NCI-H2227 (cell line): ENCODE measurements around the gene RASL10A.
"Not testable (repeated sequence)": the region's sequence is repeated elsewhere in the genome, so short reads cannot be mapped to it uniquely, and the experiment has no call there.

Source experiments
- DNase-seq: peaks from one replicate; lab custom pipeline; 2025; ENCODE audit not compliant: unreplicated experiment; lab: John Stamatoyannopoulos, UW

Gene RASL10A, protein sequence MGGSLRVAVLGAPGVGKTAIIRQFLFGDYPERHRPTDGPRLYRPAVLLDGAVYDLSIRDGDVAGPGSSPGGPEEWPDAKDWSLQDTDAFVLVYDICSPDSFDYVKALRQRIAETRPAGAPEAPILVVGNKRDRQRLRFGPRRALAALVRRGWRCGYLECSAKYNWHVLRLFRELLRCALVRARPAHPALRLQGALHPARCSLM

DNA sequence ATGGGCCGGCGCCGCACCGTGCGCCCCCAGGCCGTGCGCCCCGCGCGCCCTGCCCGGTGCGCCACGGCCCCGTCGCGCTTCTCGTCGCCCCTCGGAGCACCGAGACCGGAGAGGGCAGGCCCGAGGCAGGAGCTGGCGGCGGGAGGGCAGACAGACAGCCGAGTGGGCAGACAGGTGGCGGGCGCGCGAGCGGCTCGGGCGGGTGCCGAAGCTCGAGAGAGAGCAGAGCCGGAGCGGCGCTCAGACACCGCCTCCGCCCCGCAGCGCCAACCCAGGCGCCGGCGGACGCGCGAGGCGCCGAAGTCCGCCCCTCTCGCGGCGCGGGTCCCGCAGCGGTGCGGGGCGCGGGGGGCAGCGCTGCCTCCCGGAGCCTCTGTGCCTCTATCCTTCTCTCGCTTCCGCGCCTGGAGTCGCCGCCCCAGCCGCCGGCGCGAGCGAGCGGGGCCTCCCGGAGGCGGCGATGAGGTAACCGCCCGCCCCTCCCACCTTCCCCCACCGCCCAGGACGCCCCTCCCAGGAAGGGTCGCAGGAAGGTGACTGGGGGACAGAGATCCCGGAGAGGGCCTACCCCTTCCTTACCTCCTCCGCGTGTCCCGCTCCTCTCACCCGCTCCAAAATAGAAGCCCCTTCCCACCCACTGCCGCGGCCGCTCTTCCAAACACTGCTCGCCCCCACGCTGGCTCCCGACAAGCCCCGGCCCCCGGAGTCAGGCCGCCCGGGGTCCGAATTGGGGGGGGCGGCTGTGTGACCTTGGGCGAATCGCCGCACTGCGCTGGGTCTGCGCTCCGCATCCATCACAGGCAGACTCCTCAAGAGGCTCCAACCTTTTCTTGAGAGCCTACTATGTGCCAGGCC, at the start of gene RASL10A:
RASL10A (minus strand) TSS at position 412 of the 855 bp plus-strand sequence. CDS start 451 bp downstream, outside the sequence.
- DNase-seq: peak; percentile 52

DNA sequence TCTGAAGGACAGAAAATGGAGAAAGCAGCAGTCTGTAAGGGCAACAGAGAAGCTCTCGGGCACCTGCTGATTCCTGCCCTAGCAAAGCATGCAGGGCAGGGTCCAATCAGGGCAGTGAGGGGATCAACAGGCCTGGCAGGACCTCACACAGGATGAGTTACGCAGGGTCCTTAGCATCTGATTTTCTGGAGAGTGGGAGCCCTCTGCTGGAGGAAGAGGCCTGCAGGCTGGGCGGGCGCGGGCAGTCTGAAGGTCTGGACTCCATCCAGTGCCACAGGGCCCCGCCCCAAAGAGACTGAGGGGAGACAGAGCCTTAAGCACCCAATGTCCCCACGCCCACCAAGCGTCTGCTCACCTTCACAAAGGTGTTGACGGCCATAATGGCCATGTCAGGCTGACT, 44.0 kb upstream of the RASL10A start:
- DNase-seq: peak; percentile 41

DNA sequence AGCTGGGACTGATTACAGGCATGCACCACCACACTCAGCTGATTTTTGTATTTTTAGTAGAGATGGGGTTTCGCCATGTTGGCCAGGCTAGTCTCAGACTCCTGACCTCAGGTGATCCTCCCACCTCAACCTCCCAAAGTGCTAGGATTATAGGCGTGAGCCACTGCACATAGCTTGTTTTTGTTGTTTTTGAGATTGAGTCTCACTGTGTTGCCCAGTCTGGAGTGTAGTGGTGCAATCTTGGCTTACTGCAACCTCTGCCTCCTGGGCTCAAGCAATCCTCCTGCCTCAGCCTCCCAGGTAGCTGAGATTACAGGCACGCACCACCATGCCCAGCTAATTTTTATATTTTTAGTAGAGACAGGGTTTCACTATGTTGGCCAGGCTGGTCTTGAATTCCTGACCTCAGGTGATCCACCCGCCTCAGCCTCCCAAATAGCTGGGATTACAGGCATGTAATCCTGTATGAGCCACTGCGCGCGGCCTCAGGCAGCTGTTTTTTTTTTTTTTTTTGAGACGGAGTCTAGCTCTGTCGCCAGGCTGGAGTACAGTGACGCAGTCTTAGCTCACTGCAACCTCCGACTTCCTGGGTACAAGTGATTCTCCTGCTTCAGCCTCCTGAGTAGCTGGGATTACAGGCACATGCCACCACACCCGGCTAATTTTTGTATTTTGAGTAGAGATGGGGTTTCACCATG, 41.8 kb upstream of the RASL10A start:
- not testable (repeated sequence) for DNase-seq

DNA sequence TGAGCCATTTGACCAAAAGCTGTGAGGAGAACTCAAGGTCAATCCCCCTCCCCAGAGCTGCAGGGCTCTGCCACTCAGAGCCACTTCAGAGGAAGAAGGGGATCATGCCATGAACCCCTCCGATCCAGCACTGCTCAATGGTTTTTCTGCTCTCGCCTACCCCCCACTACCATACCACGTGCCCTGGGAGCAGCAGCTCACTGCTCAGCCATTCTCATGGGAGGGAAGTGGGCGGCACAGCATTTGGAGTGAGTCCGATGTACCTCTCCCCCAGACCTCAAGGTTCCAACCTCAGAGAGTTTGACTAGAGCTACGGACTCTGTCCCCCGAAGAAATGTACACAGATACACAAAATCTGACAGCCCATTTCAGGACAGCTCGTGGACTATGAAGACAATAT, 38.4 kb upstream of the RASL10A start:
- no peak for DNase-seq

DNA sequence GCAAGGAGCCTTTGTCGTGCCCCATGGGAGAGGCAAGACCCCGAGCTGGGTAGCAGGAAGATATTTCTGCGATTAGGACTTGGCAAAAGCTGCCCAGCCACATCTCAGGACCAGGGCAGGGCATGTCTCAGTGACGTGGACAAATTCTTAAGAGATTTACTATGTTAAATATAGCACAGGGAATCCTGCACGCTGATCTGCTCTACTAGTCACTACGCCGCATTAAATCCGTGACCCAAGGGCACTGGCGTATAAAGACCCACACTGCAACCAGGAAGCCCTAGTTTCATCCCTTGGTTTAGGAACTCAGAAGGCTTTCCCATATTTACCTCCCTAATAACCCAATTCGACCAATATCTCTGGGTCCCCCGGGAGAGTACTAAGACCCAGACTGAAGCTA, 37.8 kb upstream of the RASL10A start:
- no peak for DNase-seq

DNA sequence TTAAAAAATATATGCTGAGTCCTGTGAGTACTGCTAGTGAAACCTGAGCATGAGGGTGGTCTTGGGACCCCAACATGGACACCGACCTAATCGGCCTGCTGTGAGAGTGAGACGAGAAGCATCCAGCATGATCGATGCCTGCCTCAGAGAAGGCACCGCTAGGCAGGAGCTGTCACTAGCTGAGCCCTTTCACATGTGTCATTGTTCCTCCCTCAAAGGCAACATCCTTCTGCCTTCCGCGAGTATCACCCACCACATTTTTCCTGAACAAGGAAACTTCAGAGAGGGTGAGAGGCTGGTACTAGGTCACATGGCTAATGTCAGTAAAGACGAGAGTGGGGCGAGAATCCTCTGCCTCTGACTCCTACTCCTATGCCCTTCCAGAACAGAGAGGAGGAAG, 37.3 kb upstream of the RASL10A start:
- no peak for DNase-seq

DNA sequence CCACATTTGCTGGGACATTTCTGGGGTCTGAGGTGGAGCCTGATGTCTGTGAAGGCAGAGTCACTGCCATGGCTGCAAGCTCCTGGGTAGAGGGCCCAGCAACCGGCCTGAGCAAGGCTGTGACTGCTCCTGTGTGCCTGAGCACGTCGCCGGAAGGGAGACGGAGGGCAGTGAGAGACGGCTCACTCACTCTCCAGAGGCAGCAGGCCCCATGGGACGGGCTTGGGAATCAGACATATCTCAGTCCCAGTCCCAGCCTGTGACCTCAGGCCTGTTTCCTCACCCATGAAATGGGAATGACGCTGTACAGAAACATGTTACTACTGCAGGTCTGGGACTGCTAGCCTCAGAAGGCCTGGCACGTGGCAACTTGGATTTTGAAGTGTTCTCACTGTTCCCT, 36.4 kb upstream of the RASL10A start:
- DNase-seq: no peak

DNA sequence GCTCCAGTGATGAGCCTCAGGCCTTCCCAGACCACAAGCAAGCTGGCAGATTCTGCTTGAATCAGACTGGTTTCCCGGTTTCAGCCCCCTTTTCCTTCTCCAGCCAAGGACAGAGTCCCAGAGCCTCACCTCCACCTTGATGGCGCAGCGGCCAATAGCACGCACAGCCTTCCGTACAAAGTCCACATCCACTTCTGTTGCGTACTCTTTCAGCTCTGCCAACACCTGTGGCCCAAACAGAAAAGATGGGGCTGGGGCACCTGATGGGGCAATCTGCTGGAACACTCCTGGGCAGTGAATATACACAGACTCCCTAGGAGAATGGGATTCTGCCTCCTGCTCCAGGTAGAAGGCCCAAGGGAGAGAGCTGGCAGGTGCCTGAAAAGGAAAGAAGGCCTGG, 35.5 kb upstream of the RASL10A start:
- no peak for DNase-seq

DNA sequence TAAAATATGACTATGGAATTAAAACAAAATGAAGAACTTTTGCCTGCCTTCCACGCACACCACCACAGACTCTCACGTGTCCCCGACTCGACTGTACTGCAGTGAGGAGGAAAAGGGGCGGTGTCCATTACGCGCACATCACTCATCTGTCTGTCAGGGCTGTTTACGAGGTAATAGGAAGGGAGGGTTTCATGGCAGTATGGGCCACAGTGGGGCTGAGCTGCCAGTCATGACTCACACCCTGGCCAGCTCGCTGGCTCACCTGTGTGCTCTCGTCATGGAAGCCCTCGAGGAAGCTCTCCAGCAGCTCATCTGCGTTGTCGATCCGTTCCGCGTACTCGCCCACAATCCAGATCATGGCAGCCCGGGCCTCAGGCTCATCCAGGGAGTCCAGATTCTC, 33.5 kb upstream of the RASL10A start:
- no peak for DNase-seq

DNA sequence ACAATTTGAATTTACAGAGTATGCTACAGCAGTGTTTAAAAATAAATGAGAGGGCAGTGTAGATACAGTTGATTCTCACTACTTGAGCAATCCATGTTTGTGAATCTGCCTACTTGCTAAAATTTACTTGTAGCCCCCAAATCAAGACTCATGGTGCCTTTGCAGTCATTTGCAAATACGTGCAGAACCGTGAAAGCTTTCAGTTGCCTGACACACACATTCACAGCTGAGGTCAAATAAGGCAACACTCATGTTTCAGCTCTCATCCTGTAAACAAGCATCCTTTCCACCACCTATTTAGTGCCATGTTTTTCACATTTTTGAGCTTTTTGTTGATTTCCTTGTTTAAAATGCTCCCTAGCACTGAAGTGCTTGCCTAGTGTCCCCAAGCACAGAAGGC, 32.5 kb upstream of the RASL10A start:
- no peak for DNase-seq

DNA sequence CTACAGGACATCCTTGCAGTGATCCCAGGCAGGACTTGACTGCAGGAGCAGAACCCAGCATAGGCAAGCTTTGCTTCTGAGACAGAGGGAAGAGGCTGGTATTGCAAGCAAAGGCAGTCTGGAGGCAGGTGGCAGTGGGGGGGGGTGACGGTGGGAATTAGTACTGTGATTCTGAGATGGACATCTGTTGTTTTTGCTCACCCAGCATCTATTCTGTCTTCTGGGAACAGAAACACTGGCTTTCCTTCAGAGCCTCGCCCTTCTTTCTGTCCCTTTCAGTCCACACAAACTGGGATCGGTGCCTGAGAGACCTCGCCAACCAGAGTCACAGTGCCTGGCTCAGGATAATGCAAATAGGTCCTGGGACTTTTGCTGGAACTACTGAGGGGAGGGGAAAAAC, 31.2 kb upstream of the RASL10A start:
- no peak for DNase-seq

DNA sequence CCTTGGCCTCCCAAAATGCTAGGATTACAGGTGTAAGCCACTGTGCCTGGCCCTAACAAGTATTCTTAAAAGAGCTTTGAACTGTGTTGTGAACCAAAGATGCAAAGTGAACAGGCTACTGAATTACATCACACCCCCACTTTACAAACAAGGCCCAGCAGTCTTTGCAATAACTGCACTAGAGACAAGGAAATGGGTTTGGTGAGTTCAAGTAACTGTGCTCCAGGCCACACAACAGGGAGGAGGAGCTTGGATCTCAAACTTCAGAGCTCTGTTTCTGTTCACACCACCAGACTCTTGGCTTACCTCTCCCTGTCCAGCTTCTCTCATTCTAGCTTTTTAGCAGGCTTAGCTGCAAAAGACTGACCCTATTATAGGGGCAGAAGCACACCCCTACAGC, 30.4 kb upstream of the RASL10A start:
- DNase-seq: no peak

DNA sequence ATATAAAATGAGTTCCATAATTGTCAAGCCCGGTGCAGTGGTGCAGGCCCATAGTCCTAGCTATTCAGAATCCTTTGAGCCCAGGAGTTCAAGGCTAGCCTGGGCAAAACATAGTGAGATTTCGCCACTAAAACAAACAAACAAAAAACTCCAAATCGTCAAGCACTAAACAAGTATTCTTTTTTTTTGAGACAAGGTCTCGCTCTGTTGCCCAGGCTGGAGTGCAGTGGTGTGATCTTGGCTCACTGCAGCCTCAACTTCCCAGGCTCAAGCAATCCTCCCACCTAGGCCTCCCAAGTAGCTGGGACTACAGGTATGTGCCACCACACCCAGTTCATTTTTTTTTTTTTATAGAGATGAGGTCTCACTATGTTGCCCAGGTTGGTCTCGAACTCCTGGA, 29.4 kb upstream of the RASL10A start:
- DNase-seq: not testable (repeated sequence)

DNA sequence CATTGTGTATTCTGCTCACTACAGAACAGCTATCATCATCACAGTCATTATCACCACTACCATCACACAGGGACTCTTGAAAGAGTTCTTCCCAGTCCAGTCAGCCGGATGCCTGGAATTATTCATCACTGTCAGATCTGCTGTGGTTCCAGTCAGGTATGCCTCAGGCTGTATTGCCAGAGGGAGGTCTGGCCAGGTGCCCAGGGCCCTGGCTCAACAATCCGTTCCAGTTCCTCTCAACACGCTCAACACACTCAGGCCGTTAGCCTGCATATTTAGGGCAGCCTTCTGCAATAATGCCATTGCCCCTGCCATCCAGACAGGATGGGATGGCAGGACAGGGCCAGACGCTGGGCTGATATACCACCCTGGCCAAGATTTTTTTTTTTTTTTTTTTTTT, 28.6 kb upstream of the RASL10A start:
- DNase-seq: peak; percentile 28

DNA sequence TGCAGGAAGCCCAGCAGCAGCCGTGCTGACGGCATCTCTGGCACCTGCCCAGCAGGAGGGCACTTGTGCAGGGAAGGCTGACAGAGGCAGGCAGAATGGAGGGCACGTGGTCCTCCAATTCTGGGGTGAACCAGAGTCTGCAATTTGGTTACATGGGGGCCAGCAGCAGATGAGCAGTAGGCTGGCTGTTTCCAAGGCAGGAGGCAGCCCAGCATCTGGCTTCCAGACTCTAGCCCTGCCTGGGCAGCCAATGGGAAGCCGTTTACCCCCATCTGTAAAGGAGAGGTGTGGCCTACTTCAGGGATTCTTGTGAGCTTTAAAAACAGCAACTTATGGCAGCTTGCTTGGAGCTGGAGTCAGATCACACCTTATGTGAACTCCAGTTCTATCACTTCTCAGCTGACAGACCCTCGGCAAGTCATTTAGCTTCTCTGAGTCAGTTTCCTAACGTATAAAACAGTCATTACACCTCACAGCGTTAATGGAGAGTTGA, 27.9 kb upstream of the RASL10A start:
- peak; percentile 50 for DNase-seq

DNA sequence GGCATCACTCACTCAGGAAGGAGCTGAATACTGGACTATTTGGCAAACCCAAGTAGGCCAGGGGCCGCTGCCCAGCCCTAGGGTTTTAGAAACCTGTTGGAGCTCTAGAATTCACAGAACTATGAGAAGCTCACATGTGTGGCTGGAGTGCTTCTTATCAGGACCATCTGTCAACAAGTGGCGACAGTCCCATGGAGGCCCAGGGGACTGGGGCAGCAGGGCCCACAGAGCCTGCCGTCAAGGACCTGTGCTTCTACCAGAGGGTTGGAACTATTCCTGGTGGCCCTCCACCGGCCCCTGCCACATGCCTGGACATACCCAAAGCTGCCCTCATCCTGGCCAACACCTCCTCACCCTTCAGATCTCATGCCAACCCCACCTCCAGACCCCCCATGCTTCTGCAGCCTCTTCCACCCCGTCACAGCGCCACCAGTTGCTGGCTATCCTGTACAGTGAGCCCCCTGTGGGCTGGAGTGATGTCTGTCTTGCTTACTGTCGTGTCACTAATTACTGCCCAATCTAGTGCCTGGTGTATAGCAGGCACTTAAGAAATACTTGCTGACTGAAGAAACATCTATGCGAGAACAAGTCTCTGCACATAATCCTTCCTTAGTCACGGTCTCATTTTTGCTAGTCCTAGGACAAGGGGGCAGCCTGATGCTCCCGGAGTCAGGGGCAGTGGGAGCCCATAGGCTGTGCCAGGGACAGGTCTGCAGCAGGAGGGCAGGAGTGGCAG, 27.2 kb upstream of the RASL10A start:
- no peak for DNase-seq

DNA sequence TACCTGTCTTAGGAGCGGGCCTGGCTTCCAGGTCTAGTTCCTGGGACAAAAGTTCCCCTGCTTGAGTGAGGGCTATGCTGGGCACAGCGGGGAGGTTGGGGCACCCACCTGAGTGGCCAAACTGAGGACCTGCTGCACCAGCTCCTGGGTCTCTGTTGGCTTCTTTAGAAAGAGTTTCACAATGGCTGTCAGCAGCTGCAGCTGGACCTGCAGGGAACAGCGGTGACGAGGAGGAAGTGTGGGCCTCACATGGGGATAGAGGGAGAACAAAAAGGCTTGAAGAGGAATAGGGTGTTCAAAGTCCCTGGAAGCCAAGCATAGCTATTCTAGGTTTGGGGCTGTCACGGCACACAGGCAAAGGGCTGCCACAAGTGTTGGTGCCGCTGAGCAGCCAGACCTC, 26.7 kb upstream of the RASL10A start:
- DNase-seq: no peak

DNA sequence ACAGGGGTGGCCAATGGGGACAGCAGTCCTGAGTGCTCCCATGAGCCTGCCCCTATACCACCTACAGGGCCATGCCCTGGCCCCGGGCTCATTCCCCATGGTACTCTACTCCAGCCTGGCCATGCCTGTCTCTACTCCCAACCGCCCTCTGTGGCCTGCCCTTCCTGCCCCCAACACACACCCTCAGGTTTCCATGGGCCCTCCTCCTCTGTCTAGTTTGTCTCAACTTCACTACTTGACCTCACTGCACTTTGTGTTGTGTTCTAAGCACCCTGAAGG, 26.3 kb upstream of the RASL10A start:
- no peak for DNase-seq

DNA sequence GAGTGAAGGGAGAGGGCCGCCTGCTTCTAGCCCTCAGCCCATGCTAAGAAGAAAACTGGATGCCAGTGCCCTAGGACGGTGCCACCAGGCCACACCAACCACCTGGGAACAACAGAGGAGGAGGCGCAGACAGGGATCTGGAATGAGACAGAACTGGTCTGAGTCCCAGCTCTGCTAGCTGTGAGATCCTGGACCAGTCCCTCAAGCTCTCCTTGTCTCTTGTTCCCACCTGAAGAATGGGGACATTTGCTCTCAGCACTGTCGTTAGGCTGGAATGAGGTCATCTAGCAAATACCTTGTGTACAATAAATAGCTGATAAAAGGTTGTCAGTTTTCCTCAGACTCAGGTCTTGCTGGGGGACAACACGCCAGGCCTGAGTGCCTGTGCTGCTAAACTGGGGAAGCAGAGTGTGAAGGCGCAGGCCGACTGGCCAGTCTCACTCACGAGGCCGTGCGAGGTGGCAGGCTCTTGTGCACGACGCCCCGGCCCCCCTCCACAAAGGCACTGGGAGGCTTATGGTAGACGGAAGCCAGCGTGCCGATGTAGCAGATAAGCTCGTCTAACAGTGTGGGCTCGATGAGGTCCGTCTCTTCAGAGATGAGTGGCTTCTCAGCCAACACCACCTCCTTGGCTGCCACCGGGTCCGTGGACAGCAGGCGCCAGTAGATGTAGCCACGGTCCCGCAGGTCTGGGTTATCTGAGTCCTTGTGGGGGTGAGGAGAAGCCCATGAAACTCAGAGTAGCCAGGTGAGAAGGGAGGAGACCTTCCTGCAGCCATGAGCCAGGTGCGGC, 25.8 kb upstream of the RASL10A start:
- DNase-seq: no peak

DNA sequence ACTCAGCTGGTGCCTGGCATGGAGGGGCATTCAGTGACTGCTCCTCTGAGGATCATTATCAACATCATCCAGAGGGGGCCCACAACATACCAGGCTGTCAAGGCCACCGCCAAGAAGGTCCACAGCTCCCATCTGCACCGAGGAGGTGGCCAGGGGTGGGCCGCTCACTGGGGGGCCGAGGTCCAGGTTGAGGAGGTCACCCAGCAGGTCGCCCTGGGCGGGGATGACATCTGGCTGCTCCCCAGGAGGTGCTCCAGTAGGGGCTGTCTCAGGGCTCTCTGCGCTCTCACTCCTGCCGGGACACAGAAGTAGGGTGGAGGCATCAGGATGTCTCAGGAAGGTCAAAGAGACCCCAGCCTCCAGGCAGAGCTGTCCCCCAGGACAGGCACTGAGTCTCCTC, 25.1 kb upstream of the RASL10A start:
- DNase-seq: no peak
